A549 (cell line): ENCODE measurements around the gene CHD6. TPM values are rescaled to one million over a fixed set of nuclear protein-coding genes. Genes with fewer than 3 reads are reported as not detected.

Source experiments
- ATAC-seq, 2 experiments: fragments of 200-7000 bp in 1 of 2; fragments of >200 bp in 1 of 2; cut with Nextera tagmentation in 1 of 2; cut with Tn5 transposase in 1 of 2; 3 replicates each; pipeline versions ENCODE4 v1.8.0 to v1.9.1; 2018 to 2020; ENCODE audit warnings: mild to moderate bottlenecking in 1 of 2, moderate library complexity in 1 of 2
- CTCF ChIA-PET: fragments of 300-600 bp; sonication (Branson Sonifier 250); formaldehyde crosslinking; extraction: SDS; loops from one replicate; lab custom pipeline; 2021; ENCODE audit warnings: antibody characterized with exemption, inconsistent platforms; lab: Yijun Ruan, JAX
- POLR2A ChIA-PET: fragments of 350-600 bp; formaldehyde crosslinking; extraction: SDS; loops from one replicate; lab custom pipeline; 2021; ENCODE audit warnings: antibody characterized with exemption, inconsistent platforms; lab: Yijun Ruan, JAX
- DNase-seq, 2 experiments: peaks; one replicate each; pipeline versions ENCODE4 v3.0.0 to v3.0.0-alpha.2; 2011 to 2016; ENCODE audit warnings: low read depth in 1 of 2, low spot score in 1 of 2
- FAIRE-seq: peaks from 2 replicates; lab custom pipeline; 2011; peaks lifted over from hg19 to GRCh38; lab: Jason Lieb, UNC
- H3K27ac ChIP-seq, 2 experiments: fragments of >200 bp; sonication (Bioruptor Twin); formaldehyde crosslinking; 3 replicates each; pipeline ENCODE4 v1.5.1; 2016 to 2017
- H3K4me1 ChIP-seq: fragments of >200 bp; sonication (Bioruptor Twin); formaldehyde crosslinking; 3 replicates; pipeline ENCODE4 v1.6.1; 2016
- H3K4me2 ChIP-seq: fragments of >200 bp; sonication (Bioruptor Twin); formaldehyde crosslinking; 3 replicates; pipeline ENCODE4 v1.6.1; 2016
- H3K4me3 ChIP-seq: fragments of >200 bp; sonication (Bioruptor Twin); formaldehyde crosslinking; 3 replicates; pipeline ENCODE4 v1.5.1; 2016
- H3K9me3 ChIP-seq: fragments of >200 bp; sonication (Bioruptor Twin); formaldehyde crosslinking; 3 replicates; pipeline ENCODE4 v1.6.1; 2016
- BHLHE40 ChIP-seq: IDR thresholded peaks from 2 replicates; pipeline ENCODE4 v1.6.1; 2012; ENCODE audit warnings: low read depth, low read length, inconsistent platforms
- CEBPB ChIP-seq, 2 experiments: fragments of >200 bp in 1 of 2; sonication (Bioruptor Twin) in 1 of 2; formaldehyde crosslinking in 1 of 2; IDR thresholded peaks; 2 replicates each; pipeline ENCODE4 v1.6.1; 2012 to 2016
- CHD4 ChIP-seq: fragments of 200-600 bp; sonication (generic); IDR thresholded peaks from 2 replicates; pipeline ENCODE4 v1.6.1; 2016; ENCODE audit warnings: antibody characterized with exemption, mild to moderate bottlenecking, borderline replicate concordance
- EHMT2 ChIP-seq: fragments of 200-600 bp; sonication (generic); IDR thresholded peaks from 2 replicates; pipeline ENCODE4 v1.6.1; 2016; ENCODE audit warnings: antibody characterized with exemption, low read depth, mild to moderate bottlenecking, moderate library complexity
- EP300 ChIP-seq, 2 experiments: fragments of >200 bp; sonication (Bioruptor Twin); formaldehyde crosslinking; IDR thresholded peaks; 2 replicates in 1 of 2; 3 replicates in 1 of 2; pipeline ENCODE4 v1.6.1; 2016 to 2017
- FOSL2 ChIP-seq, 2 experiments: fragments of 450-650 bp in 1 of 2; fragments of >200 bp in 1 of 2; sonication (Bioruptor Twin) in 1 of 2; formaldehyde crosslinking; IDR thresholded peaks; 2 replicates each; pipeline versions ENCODE4 v1.5.0 to v1.6.1; 2016 to 2020; ENCODE audit warnings: mild to moderate bottlenecking in 1 of 2, moderate library complexity in 1 of 2
- GATA3 ChIP-seq: IDR thresholded peaks from 2 replicates; pipeline ENCODE4 v1.6.1; 2012; ENCODE audit warnings: borderline replicate concordance
- HOXB13 ChIP-seq: fragments of 250-450 bp; sonication (Bioruptor Pico); IDR thresholded peaks from 2 replicates; pipeline ENCODE4 v1.5.0; 2020; ENCODE audit warnings: low read depth, mild to moderate bottlenecking, moderate library complexity
- JUN ChIP-seq, 2 experiments: fragments of >200 bp; sonication (Bioruptor Twin); formaldehyde crosslinking; IDR thresholded peaks; 2 replicates in 1 of 2; 3 replicates in 1 of 2; pipeline ENCODE4 v1.6.1; 2016 to 2017
- JUNB ChIP-seq: fragments of >200 bp; sonication (Bioruptor Twin); formaldehyde crosslinking; IDR thresholded peaks from 2 replicates; pipeline ENCODE4 v1.6.1; 2016
- KDM1A ChIP-seq: fragments of 200-600 bp; sonication (generic); IDR thresholded peaks from 2 replicates; pipeline ENCODE4 v1.6.1; 2016; ENCODE audit warnings: low read depth, mild to moderate bottlenecking
- MAFK ChIP-seq: fragments of 450-650 bp; IDR thresholded peaks from 2 replicates; pipeline ENCODE4 v1.6.1; 2014; ENCODE audit not compliant: partially characterized antibody
- MAZ ChIP-seq: fragments of 150-350 bp; IDR thresholded peaks from 2 replicates; pipeline ENCODE4 v1.6.1; 2014; ENCODE audit warnings: antibody characterized with exemption, low read depth, low read length, borderline replicate concordance
- PHF8 ChIP-seq: fragments of 200-600 bp; sonication (generic); IDR thresholded peaks from 2 replicates; pipeline ENCODE4 v1.6.1; 2016; ENCODE audit warnings: low read depth, mild to moderate bottlenecking, antibody characterized with exemption, moderate library complexity, borderline replicate concordance
- POLR2AphosphoS2 ChIP-seq: conservative IDR thresholded peaks from 2 replicates; pipeline ENCODE4 v1.6.1; 2012; ENCODE audit warnings: low read length, improper control_type of control experiment, inconsistent platforms
- RFX5 ChIP-seq: fragments of 450-650 bp; IDR thresholded peaks from 2 replicates; pipeline ENCODE4 v1.7.1; 2014; ENCODE audit warnings: antibody characterized with exemption, mild to moderate bottlenecking, moderate library complexity
- RNF2 ChIP-seq: fragments of 200-600 bp; sonication (generic); IDR thresholded peaks from 2 replicates; pipeline ENCODE4 v1.6.1; 2016; ENCODE audit warnings: low read depth, mild to moderate bottlenecking, antibody characterized with exemption, moderate library complexity, borderline replicate concordance
- SMC3 ChIP-seq: fragments of >200 bp; sonication (Bioruptor Twin); formaldehyde crosslinking; IDR thresholded peaks from 3 replicates; pipeline ENCODE4 v1.6.1; 2018; ENCODE audit warnings: inconsistent platforms
- TFCP2L1 ChIP-seq: fragments of 250-450 bp; sonication (Bioruptor Pico); IDR thresholded peaks from 2 replicates; pipeline ENCODE4 v1.5.0; 2021; ENCODE audit warnings: mild to moderate bottlenecking
- ZC3H11A ChIP-seq: fragments of 450-650 bp; IDR thresholded peaks from 2 replicates; pipeline ENCODE4 v1.6.1; 2014; ENCODE audit warnings: antibody characterized with exemption, mild to moderate bottlenecking
- ZNF302 ChIP-seq: fragments of 250-450 bp; sonication (Bioruptor Pico); IDR thresholded peaks from 2 replicates; pipeline ENCODE4 v1.9.0; 2021; ENCODE audit warnings: inconsistent platforms, mild to moderate bottlenecking, moderate library complexity
- ZSCAN20 ChIP-seq: fragments of 250-450 bp; sonication (Bioruptor Pico); IDR thresholded peaks from 2 replicates; pipeline ENCODE4 v1.8.0; 2022; ENCODE audit warnings: mild to moderate bottlenecking, moderate library complexity
- WGBS: methylation state at CpG from one replicate; pipeline ENCODE4 v1.1.6; 2017; ENCODE audit errors: missing lambda C conversion rate; 5-methylcytosine and 5-hydroxymethylcytosine counted together
- polyA plus RNA-seq, 4 experiments: library from polyadenylated mRNA; depleted of rRNA in 3 of 4; stranded (reverse); fragments of >200 nt; fragmentation: RNase III in 1 of 4; extraction: RNeasy Plus Mini Kit Qiagen cat#74134 plus additional on column Dnase treatment in 1 of 4; gene quantifications; 2 replicates in 3 of 4; 3 replicates in 1 of 4; pipeline ENCODE4 v1.2.3, GENCODE V29; 2011 to 2017
- TF ChIP-seq, protein P1 (sequence below): fragments of 250-450 bp; sonication (Bioruptor Pico); IDR thresholded peaks from 2 replicates; pipeline ENCODE4 v1.5.0; 2020; ENCODE audit warnings: low read depth, mild to moderate bottlenecking, moderate library complexity
- TF ChIP-seq, protein P2 (sequence below): fragments of 250-450 bp; sonication (Bioruptor Pico); IDR thresholded peaks from 2 replicates; pipeline ENCODE4 v1.5.0; 2021; ENCODE audit warnings: mild to moderate bottlenecking, moderate library complexity, borderline replicate concordance
- TF ChIP-seq, protein P3 (sequence below): fragments of >200 bp; sonication (Bioruptor Twin); formaldehyde crosslinking; IDR thresholded peaks from 3 replicates; pipeline ENCODE4 v1.6.1; 2016
- TF ChIP-seq, protein P4 (sequence below): fragments of 150-350 bp; IDR thresholded peaks from 2 replicates; pipeline ENCODE4 v1.6.1; 2014; ENCODE audit warnings: low read depth, mild to moderate bottlenecking, low read length

CHD6 gene
- polyA plus RNA-seq, 2 of the 4 experiments (the other 2 are of a cell fraction), result 8.2 to 22.6 TPM

DNA sequence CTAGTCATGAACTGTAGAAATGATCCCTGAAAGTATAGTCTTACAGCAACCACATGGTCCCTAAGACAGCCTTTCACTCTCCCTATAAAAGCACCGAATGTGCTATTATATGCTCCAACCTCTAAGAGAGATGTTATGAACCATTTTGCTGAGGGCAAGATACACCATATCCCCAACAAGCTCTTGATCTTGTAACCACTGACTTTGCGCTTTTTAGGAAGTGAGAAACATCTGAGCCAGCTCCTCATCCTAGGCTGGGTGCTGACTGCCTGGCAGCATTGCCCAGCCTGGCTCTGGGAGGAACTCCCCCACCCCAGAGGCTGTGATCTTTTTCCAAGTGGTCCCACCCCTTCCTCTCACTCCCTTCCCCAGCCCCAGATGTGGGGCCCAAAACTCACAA lies 248.5 kb downstream of the CHD6 start:
- WGBS, result 66% methylated on average over 2 of the region's 2 CpGs
- no peak overlapping the region for H3K27ac ChIP-seq
- H3K9me3 ChIP-seq, result no peaks in the 10 kb centered on the region
- ChIA-PET CTCF (interaction anchor here (0.6 to 1.6 kb wide), 5 partner anchors 11 to 197 kb away, joined by 3 to 5 read pairs (median 3); no protein-coding TSS in a partner anchor), POLR2A (no interaction called here)
- ATAC-seq (no peak), FAIRE-seq (no peak), DNase-seq (no peak)
- TF ChIP-seq EHMT2 (no peak), RNF2 (no peak), ZNF302 (CRISPR knock-in tag) (no peak), ZC3H11A (no peak), MAFK (no peak), HOXB13 (no peak), CEBPB (IDR thresholded peaks at IDR 0.05) (no peak), GATA3 (no peak), POLR2AphosphoS2 (no peak), KDM1A (no peak), FOSL2 (IDR thresholded peaks at IDR 0.05) (no peak), FOSL2 (CRISPR knock-in tag; IDR thresholded peaks at IDR 0.05) (no peak), MAZ (no peak), SMC3 (no peak), JUNB (no peak), BHLHE40 (no peak)
- TF ChIP-seq, protein P1, sequence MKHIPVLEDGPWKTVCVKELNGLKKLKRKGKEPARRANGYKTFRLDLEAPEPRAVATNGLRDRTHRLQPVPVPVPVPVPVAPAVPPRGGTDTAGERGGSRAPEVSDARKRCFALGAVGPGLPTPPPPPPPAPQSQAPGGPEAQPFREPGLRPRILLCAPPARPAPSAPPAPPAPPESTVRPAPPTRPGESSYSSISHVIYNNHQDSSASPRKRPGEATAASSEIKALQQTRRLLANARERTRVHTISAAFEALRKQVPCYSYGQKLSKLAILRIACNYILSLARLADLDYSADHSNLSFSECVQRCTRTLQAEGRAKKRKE (CRISPR knock-in tag), result no peak
- H3K4me2 ChIP-seq, result no peak overlapping the region
- no peak overlapping the region for H3K4me3 ChIP-seq
- H3K4me1 ChIP-seq, result peaks cover 4% of the 10 kb centered on the region; the same call in 1 of the 3 replicates

DNA sequence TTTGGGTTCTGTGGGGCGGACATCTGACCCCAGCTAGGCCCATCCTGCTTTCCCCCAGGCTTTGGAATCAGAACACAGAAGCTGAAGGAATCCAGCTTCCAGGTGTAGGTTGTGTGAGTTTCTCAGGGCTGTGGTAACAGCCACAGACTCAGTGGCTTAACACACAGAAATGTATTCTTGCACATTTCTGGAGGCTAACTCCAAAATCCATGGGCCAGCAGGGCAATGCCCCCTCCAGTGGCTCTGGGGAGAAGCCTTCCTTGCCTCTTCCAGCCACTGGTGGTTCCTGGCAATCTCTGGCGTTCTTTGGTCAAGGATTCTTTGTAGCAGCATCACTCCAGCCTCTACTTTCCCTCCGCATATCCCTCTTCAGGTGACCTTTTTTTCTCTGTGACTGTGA lies 250.2 kb downstream of the CHD6 start:
- no peak for FAIRE-seq
- ChIA-PET CTCF (interaction anchor here (1.0 to 1.2 kb wide), 2 partner anchors 9 to 26 kb away, joined by 3 read pairs; no protein-coding TSS in a partner anchor), POLR2A (no interaction called here)
- Histone ChIP-seq H3K9me3 (no peaks in the 10 kb centered on the region), H3K4me3 (no peak overlapping the region), H3K4me2 (no peak overlapping the region), H3K4me1 (peaks cover 4% of the 10 kb centered on the region; the same call in 1 of the 3 replicates), H3K27ac (no peak overlapping the region)
- no peak for ATAC-seq
- 76% methylated on average over 3 of the region's 3 CpGs for WGBS
- TF ChIP-seq, protein P2, sequence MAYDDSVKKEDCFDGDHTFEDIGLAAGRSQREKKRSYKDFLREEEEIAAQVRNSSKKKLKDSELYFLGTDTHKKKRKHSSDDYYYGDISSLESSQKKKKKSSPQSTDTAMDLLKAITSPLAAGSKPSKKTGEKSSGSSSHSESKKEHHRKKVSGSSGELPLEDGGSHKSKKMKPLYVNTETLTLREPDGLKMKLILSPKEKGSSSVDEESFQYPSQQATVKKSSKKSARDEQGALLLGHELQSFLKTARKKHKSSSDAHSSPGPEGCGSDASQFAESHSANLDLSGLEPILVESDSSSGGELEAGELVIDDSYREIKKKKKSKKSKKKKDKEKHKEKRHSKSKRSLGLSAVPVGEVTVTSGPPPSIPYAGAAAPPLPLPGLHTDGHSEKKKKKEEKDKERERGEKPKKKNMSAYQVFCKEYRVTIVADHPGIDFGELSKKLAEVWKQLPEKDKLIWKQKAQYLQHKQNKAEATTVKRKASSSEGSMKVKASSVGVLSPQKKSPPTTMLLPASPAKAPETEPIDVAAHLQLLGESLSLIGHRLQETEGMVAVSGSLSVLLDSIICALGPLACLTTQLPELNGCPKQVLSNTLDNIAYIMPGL (CRISPR knock-in tag), result no peak
- TF ChIP-seq, protein P3, sequence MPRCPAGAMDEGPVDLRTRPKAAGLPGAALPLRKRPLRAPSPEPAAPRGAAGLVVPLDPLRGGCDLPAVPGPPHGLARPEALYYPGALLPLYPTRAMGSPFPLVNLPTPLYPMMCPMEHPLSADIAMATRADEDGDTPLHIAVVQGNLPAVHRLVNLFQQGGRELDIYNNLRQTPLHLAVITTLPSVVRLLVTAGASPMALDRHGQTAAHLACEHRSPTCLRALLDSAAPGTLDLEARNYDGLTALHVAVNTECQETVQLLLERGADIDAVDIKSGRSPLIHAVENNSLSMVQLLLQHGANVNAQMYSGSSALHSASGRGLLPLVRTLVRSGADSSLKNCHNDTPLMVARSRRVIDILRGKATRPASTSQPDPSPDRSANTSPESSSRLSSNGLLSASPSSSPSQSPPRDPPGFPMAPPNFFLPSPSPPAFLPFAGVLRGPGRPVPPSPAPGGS, result no peak
- TF ChIP-seq ZSCAN20 (CRISPR knock-in tag) (no peak), JUN (IDR thresholded peaks at IDR 0.05) (no peak), RFX5 (no peak), TFCP2L1 (no peak), RNF2 (no peak), CHD4 (no peak), PHF8 (no peak), EP300 (IDR thresholded peaks at IDR 0.05) (no peak)
- TF ChIP-seq, protein P4, sequence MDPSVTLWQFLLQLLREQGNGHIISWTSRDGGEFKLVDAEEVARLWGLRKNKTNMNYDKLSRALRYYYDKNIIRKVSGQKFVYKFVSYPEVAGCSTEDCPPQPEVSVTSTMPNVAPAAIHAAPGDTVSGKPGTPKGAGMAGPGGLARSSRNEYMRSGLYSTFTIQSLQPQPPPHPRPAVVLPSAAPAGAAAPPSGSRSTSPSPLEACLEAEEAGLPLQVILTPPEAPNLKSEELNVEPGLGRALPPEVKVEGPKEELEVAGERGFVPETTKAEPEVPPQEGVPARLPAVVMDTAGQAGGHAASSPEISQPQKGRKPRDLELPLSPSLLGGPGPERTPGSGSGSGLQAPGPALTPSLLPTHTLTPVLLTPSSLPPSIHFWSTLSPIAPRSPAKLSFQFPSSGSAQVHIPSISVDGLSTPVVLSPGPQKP, result no peak
- no peak for DNase-seq
